ENCODE results near the gene ARHGAP24. TPM values are rescaled to one million over a fixed set of nuclear protein-coding genes. Genes with fewer than 3 reads are reported as not detected.
A peak's percentile ranks its signal among the peaks of the same experiment; 100 is the strongest.
"Not testable (repeated sequence)": the region's sequence is repeated elsewhere in the genome, so short reads cannot be mapped to it uniquely, and the experiment has no call there.

ARHGAP24 gene
- polyA plus RNA-seq, 12 donors = 39.9 to 68.8 (median 61.9) TPM; not detected in 1

DNA sequence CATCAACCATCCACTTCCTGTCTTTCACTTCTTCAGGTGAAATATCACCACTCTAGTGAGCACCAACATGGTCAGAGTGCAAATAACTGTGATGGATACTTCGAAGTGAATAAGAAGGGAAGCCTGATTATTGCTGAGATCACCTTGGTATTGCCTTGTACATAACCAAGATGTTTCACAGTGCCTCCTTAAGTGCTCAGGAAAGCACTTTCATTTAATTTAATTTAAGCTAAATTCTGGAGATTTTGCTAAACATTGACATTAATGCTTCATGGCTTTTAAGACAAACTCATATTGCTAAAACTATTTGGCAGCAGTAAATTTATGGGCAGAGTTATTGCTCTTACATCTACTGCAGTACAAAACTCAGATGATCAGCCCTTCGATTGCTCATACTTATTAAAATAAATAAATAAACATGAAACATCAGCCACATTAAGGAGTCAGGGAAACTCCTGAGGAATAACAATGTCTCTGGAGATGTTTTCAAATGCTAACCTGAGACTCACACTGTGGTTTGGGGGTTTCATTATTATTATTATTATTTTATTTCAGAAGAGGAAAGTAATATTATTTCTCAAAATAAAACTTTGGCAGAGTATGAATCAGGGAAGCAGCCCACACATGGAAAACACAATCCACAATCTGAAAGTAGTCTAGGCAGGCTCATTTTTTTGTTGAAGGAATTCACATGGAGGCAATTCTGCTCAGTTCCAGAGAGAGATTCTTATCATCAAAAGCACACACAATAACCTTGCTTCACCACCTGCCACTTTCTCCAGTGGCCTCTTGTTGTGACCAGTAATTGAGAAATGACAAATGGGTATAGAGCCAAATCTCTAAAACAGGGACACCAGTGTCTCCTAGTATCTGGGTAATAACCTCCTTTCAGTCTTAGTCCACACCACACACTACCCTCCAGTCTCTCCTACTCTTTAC, 540.7 kb downstream of the ARHGAP24 start:
- no peak for DNase-seq

DNA sequence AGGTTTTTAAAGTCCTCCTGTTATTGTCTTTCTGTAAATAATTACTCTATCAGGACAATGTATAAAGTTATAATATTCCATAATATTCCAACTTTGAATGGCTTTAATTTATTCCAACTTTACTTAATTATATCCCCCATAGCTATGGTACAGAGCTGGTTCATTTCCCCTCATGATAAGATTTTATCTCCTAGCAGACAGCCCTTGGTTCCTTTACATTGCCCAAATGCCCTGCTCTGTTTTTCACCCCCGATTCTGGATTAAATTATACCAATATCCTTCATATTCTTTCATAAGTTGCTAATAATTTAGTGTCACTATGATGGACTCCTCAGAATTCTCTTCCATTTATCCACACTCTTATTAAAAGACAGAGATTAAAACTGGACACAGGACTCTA, 544.4 kb downstream of the ARHGAP24 start:
- DNase-seq = no peak

DNA sequence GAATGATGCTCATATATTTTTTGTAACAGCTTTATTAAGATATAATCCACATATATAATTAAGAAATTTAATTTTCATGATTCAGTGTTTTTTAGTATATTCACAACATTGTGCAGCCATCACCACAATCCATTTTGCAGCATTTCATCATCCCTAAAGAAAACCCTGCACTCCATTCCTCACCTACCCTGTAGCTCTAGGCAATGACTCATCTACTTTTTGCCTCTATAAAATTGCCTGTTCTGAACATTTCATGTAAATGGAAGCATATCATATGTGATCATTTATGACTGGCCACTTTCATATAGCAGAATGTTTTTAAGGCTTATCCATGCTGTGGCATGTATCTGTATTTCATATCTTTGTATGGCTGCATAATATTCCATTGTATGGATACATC, 545.0 kb downstream of the ARHGAP24 start:
- no peak for DNase-seq

DNA sequence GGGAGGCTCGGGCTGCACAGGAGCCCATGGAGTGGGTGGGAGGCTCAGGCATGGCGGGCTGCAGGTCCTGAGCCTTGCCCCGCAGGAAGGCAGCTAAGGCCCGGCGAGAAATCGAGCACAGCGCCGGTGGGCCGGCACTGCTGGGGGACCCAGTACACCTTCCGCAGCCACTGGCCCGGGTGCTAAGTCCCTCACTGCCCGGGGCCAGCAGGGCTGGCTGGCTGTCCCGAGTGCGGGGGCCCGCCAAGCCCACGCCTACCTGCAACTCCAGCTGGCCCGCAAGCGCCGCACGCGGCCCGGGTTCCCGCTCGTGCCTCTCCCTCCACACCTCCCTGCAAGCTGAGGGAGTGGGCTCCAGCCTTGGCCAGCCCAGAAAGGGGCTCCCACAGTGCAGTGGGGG, 546.7 kb downstream of the ARHGAP24 start:
- DNase-seq = not testable (repeated sequence)

DNA sequence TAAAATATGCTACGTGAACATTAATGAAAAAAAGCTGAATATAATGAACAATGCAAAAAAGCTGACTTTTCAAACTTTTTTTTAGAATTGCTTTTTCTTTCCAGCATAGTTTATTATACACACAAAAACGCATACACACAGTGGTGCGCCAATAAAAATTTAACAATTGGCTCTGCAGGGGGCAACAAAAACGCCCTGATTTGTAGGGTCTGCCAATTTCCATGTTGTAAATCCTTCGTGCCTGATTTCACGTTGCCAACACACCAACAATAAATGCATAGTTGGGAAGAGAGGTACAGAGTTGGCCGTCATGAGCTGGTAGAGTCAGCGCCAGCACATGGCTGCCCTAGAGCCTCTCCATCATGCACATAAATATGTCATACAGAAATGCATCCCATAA, 551.8 kb downstream of the ARHGAP24 start:
- no peak for DNase-seq

DNA sequence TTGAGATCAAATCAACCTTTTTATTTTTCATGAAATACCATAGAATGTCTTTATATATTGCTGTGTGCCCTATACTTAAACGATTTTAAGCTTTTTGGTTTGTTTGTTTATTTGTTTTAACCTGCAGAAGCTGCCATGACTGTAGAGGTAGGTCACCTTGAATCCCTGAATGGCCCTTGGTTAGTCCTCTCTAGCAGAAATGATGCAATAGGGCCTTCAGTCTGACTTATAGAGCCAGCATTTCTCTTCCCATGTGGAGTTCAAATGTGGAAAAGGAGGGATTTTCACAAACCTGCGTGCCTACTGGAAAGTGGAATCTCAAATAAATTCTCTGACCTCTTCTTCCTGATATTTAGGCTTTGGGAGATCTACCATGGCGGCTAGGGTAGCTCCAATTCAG, 557.0 kb downstream of the ARHGAP24 start:
- no peak for DNase-seq

DNA sequence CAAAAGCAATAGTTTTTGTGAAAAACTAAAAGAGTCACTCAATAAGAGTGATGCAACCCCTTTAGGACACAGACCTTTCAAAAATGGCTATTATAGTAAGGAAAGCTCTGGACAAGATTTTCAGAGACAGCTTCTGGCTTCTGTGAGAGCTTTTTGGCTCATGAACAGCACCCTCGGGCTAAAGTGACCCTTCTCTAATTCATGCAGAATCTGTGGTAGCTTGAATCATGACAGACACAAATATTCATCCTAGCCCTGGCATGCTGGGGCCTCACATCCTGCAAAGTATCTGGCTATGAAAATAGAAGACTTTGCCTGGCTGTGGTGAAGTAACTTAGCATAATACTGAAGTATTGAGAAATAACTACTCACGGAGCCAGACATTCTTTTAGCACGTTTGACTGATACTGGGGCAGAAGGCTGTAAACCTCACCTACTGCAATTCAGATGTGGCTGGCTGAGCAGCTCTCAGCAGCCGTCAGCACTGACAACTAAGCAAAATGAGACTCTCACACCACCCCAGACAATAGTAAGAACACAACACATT, 557.6 kb downstream of the ARHGAP24 start:
- peak; percentile 41 for DNase-seq

DNA sequence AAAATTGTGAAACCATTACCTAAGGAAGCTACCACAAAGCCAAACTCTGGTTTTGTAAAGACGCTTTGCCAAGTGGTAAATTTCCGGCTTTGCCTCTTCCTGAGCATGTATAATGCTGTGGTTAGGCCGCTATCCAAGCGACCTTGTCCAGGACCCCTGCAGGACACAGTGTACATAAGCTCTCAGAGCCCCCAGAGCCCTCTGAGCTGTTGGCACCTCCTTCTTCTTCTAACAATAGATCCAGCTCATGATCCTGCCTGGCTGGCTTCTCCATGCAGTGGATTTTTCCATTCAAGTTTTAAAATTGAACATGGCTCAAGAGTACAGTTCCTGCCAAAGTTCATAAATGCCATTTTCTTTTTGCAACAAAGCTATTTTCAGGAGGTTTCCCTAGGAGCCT, 558.2 kb downstream of the ARHGAP24 start:
- peak; percentile 78 for DNase-seq

DNA sequence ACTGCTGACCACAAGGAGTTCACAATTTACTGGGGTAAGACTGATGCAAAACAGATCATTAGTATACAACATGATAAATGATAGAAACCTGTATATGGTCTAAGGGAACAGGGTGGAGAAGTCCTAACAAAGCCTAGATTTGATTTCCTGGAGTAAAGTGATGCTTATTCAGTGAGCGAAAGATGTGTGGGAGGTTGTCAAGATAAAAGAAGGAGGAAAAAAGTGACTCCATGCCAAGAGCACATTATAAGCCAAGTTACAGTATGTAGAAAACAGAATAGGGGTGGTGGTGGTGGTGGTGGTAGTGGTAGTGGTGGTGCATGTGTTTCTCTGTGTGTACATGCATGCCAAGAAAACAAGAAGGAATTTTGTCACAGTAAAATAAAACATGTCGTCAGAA, 559.7 kb downstream of the ARHGAP24 start:
- no peak for DNase-seq

DNA sequence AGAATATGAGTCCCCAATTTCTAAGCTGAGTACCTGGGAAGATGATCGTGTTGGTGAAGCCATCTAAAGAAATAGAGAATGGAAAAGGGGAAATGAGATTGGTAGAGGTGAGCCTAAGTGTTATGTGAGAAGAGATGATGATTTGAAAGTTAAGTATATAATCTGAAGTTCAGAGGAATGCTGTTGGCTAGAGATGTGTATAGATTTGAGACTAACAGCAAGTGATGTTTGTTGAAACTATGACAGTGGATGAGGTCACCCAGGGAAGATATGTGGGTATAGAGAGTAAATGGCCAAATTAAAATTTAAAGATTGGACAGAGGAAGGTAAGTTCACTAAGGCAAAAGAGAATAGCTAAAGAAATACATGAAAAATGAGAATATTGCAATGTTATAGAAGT, 560.7 kb downstream of the ARHGAP24 start:
- DNase-seq = no peak

DNA sequence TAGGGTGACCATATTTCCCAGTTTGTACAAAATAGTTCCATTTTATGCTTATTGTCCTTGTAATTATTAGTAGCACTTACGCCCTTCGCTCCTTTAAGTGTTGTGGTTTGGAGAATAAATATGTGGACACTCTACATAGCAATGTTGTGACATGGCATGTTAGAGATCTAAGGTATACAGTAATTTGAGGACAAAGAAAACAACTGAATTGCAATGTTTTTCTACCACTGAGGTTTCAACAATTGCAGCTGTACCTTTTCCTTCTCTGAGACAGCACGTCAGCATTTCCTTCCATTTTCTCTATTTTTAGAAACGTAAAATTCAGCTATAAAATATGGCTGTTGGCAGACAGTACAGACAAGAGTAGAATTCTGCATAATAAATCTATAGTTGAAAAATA, 561.8 kb downstream of the ARHGAP24 start:
- no peak for DNase-seq

DNA sequence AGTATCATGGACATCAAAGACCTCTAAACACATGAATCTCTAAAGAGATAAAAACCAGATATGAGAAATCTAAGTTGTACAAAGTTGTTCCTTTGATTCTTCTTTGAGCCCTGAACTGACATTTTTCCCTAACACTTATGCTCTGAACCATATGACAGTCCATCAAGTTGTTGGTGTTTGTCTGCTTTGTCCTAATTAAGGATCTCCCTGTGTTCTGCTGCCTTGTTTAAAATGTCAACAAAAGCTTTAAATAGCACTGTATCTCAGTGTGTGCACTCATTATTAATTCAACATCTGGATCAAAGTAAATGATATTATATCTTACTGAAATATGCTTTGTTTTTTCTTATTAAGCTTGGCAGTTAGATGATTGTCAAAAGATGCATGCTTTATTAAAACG, 563.1 kb downstream of the ARHGAP24 start:
- no peak for DNase-seq

DNA sequence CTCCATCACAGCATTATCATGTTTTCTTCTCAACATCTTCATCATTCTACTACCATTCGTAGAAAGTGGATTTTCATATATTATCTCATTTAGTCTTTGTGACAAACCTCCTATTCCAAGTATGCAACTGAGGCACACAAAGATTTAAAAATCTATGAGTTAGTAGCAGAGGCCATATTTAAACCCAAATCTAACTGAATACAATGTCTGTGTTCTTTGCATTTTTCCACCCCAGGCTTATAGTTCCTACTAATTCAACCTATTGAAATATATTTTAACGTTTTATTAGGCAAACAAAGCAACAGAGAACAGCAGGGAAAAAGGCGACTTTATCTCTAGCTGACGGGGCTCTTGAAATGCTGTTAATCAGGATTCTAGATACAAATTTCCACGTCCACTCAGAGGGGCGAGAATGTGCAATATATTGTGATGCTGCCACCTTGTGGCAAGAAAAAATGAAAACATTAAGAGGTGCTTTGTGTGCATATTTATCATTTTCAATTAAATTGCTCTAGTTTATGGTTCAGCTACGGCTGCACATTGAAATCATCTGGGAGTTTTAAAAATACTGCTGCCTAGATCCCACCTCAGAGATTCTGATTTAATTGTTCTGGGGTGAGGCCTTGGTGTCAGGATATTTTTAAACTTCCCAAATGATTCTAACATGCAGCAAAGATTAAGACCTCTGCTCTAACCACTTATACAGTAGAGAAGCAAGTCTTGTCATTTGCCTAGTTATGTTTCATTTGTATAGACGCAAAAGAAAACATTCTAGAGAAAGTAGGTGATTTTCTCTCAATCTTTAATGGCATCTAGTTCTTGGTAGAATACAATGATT, 569.0 kb downstream of the ARHGAP24 start:
- peak; percentile 77 for DNase-seq

DNA sequence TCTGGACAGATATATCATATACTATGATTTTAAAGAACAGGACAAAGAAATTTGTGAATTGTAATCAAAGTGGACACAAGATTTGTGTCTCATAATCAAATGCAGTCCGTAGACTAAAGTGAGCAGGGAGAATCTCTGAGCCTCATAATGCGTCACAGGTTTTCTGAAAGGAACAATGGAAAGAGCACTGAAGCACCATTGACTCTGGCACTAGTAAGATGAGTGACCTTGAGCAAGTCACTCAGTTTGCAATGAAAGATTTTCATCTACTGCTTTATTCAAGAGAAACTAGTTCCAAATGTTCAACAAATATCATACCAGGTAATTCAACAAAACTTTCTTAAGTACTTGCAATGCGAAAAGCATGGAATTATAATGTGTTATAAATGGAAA, 569.6 kb downstream of the ARHGAP24 start:
- DNase-seq = no peak

DNA sequence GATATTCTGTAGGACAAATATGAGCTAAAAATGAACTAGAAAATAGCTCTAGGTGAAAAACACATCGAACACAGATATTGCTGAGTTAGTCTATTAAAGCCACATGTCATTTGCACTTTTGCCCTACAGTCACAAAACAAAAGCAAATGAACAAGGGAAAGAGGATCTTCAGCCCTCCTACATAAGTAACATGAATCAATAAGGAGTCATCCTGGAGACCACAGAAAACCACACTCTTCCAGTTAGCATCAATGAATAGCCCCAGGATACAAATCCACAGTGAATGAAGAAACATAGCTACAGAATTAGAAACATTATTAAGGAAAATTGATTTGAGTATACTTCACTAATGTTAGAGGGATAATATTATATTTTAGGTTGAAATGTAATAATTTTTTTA, 573.5 kb downstream of the ARHGAP24 start:
- DNase-seq = no peak

DNA sequence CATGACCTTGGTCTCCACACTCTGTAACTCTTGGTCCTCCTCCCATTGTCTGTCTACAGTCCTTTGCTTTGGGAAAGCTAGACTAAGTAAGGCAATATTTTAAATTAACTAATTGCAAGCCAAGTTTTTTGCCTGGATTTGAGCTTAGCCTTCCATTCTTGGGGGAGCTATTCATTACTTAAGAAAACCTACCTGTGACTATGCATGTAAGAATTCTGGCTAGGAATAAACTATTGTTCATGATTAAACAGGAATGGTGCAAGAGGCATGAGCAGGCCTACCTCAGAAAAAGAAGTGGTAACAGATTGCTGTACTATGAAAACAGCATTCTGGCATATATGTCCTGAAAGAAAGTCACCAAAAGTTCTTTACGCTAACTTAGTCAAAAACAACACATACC, 575.5 kb downstream of the ARHGAP24 start:
- DNase-seq = no peak

All from muscle of arm (tissue), 12 donors.